CD4-positive, alpha-beta T cell treated with Interleukin-1 beta for 1 hour (primary cell): ENCODE results near the gene DDT.
"Not testable (repeated sequence)": the region's sequence is repeated elsewhere in the genome, so short reads cannot be mapped to it uniquely, and the experiment has no call there.

Source experiments
- DNase-seq, 2 donors: peaks; one replicate each; pipeline ENCODE4 v3.0.0-alpha.2; 2020 to 2022

Gene DDT

DNA sequence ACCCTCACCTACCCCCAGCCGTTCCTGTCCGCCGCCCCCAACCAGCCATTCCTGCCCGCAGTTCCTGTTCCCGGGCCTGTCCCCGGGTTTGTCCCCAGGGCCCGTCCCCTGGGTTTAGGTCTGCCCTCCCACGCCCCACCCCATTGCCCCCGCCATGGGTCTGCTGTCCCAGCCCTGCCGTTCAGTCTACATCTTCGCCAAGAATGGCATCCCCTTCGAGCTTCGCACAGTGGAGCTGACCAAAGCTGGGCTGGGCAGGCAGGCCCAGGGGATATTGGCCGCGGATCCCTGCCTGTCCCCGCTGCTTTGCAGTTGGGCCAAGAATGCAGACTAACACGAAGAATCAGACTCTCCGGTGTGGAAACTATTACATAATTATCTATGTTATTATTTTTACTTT lies 24.5 kb downstream of the DDT start:
- not testable (repeated sequence) for DNase-seq

DNA sequence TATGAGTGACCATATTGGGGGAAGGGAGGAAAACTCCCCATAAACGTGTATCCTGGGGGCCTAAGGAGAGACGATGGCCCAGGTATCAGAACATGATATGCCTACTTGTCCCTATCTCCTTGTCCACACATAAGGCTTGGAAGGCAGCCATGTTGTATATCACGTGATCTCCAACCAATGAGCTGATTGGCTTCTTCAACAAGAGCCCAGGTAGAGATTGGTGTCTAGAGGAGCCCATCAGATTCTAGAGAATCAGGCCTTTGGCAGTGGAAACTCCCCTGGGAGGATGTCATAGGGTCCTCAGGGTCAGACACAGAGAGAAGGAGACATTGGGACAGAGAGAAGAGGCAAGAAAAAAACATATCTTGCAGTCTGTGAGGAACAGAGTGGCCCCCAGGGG lies 26.9 kb downstream of the DDT start:
- DNase-seq: not testable (repeated sequence)

DNA sequence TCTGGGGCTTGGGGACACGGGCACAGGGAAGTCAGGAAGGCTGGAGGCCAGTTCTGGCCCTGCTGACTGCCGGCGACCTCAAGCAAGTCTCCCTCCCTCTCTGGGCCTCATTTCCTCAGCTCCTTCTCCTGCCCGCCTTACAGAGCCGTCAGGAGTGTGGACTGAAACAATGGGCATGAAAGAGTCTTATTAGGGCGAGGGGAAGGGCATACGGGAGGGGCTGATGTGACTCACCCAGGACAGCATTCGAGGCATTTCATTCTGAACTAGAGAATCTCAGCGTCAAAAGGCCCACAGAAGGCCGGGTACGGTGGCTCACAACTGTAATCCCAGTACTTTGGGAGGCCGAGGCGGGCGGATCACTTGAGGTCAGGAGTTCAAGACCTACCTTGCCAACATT lies 34.1 kb downstream of the DDT start:
- not testable (repeated sequence) for DNase-seq

DNA sequence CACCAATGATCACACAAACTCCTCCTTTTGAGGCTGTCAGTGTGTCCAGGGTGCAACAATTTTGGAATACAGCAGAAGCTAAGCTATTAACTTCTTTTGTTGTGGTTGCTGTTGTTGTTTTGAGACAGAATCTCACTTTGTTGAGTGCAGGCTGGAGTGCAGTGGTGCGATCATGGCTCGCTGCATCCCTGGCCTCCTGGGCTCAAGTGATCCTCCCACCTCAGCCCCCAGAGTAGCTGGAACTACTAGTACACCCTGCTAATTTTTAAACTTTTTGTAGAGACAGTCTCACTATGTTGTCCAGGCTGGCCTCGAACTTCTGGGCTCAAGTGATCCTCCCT lies 35.3 kb downstream of the DDT start:
- DNase-seq: no peak

DNA sequence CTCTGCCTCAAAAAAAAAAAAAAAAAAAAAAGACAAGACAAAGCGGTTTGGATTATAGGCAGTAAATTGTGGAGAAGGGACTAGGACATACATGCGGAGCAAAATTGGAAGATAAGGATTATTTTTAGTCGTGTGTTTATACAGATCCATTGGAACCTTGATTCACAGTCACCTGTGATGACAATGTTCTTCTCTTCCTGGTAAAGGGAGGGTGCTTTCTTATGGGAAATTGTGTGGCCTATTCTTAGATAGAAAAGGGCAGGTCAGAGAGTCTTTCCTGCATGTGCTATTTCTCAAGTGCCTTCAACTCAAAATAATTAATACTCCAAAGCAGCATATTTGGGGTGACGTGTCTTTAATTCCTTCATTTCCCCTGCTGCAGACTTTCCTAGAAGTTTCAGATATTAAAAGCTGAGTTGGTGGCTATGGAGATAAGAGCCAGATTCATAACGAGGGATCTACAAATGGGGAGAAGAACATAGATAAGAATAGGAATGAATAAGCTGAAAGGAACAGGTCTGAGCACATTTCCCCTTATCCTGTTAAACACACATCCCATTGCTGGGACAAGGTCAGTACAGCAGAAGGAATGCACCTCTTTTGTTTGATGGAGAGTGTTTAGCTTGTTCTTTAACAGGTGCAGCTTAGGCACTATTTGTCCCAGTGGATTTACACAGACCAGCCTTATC lies 35.8 kb downstream of the DDT start:
- DNase-seq: no peak

DNA sequence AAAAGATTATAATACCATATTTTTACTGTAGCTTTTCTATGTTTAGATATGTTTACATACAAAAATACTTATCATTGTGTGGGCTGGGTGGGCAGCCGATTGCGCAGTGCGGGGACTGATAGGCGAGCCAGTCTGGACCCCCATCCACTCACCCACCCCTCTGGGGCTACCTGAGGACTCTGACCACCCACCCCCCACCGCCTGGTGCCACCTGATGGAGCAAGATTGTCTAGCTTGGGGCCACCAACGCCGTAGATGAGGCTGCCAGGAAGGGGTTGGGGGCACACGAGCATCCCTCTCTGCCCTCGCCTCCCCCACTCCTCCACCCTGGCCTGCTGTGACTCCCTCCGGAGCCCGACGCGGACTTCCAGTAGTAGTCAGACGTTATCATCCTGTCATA lies 47.7 kb downstream of the DDT start:
- DNase-seq: no peak

DNA sequence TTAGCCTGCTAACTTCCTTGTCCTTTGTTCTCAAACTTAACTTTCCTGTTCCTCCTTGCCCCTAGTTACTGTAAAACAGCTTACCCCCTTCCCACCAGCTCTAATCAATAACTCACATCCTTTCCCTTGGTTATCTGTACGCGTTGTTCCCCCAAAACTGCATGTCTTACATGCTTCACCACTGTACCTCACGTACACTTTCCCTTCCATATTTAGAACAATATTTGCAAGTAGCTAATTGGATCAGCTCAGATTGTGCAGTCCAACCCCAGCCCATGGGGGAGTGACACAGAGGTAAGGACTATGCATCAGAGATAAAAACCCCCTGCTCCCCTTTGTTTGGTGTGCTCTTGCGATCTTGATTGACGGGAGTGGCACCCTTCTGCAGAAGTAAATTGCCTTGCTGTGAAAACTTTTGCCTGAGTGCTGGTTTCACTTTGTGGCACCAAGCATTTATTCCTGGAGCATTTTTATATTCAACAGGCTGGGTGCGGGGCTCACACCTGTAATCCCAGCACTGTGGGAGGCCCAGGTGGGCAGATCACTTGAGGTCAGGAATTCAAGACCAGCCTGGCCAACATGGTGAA lies 49.1 kb downstream of the DDT start:
- no peak for DNase-seq

DNA sequence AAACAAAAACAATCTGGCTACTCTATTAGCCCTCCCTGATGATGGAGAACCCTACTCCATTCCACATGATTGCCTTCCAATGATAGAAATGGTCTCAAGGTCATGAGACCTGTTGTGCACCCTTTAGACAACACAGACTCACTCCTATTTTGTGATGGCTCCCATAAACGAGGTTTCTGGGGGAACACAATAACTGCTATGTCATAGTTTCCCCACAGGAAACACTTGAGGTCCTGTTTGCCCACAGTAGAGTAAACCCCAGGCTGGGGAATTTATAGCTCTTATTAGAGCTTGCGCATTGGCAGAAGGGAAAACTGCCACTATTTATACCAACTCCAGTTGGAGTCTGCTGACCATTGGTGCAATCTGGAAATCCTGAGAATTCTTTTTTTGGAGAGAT lies 51.3 kb downstream of the DDT start:
- no peak for DNase-seq

DNA sequence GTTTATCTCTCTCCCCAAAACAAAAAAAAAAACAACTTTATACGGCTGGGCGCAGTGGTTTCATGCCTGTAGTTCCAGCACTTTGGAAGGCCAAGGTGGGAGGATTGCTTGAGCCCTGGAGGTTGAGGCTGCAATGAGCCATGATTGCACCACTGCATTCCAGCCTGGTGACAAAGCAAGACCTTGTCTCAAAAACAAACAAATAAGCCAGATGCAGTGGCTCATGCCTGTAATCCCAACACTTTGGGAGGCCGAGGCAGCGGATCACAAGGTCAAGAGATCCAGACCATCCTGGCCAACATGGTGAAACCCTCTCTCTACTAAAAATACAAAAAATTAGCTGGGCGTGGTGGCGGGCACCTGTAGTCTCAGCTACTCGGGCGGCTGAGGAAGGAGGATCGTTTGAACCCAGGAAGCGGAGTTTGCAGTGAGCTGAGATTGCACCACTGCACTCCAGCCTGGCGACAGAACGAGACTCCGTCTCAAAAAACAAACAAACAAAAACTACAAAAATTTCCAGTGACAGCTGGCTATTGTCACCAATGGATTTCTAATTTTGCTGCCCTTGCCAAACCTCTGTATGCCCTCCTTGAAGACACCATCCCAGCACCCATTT lies 52.5 kb downstream of the DDT start:
- not testable (repeated sequence) for DNase-seq
